ENCODE measurements around the gene PMPCA.
A peak's percentile ranks its signal among the peaks of the same experiment; 100 is the strongest.

Gene PMPCA

DNA sequence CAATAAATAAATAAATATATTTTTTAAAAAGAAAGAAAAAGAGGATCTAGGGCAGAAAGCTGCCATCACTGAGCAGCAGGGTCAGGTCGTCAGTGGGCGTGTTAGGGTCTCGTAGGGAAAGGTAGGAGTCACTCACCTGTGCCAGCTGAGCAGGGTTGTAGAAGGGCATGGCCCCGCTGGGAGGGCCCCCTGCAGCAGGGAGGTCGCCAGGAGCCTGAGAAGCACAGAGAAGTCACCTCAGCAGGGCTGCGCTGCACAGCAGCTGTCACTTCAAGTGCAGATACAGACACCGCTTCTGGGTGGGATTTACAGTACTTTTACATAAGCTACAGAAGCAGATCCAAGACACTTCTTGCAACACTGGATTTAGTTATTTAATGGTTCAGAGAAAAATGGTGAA is 33.2 kb downstream of the PMPCA start:
- peaks cover 60 to 80% (median 73%) of the 10 kb centered on the region in 11 experiments for H3K36me3 ChIP-seq
- peaks cover 58 to 97% (median 92%) of the 10 kb centered on the region in 11 experiments for H4K20me1 ChIP-seq
- no peak for TF ChIP-seq Cebpa-rat (IDR thresholded peaks at IDR 0.05)
- H3K9ac ChIP-seq: no peak overlapping the region
- no peaks in the 10 kb centered on the region for H3K9me3 ChIP-seq (replicated peaks in 1 of 11)
- no peak overlapping the region for H3K4me3 ChIP-seq
- peaks cover 33 to 82% (median 79%) of the 10 kb centered on the region in 10 experiments for H3K4me1 ChIP-seq
- H3K27me3 ChIP-seq: no peaks in the 10 kb centered on the region
- peak overlapping the region in 7 of 11 experiments; percentile 6 to 100 (median 99); a peak in 7 of 22 replicates for H3K4me2 ChIP-seq
- H3K27ac ChIP-seq: no peak overlapping the region

DNA sequence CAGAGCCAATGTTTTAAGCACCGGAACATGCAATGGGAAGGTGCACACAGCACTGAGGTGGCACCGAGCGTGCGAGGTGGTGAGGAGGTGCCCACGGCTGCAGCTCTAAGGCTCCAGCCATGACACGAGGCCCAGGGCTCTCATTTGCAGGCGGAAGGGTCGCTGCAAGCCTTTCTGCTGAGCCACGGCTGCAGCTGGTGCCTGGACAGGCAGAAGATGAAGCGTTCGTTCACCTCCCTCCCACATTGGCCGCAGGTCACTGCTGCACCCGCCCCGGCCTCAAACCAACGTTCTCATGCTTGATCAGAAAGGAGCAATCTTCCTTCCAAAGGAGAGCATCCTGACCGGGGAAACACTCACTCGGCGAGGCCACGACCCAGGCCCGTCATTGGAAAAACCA is 33.6 kb downstream of the PMPCA start:
- peaks cover 64 to 84% (median 77%) of the 10 kb centered on the region in 11 experiments for H3K36me3 ChIP-seq
- H3K9ac ChIP-seq: no peak overlapping the region
- H3K9me3 ChIP-seq (replicated peaks in 1 of 11): no peaks in the 10 kb centered on the region
- no peaks in the 10 kb centered on the region for H3K27me3 ChIP-seq
- H4K20me1 ChIP-seq: peaks cover 62 to 97% (median 92%) of the 10 kb centered on the region in 11 experiments
- H3K4me2 ChIP-seq: peak overlapping the region in 6 of 11 experiments; percentile 6 to 99 (median 98); a peak in 4 of 22 replicates
- H3K4me1 ChIP-seq: peaks cover 33 to 87% (median 83%) of the 10 kb centered on the region in 10 experiments
- no peak overlapping the region for H3K27ac ChIP-seq
- no peak for TF ChIP-seq Cebpa-rat (IDR thresholded peaks at IDR 0.05)
- no peak overlapping the region for H3K4me3 ChIP-seq

DNA sequence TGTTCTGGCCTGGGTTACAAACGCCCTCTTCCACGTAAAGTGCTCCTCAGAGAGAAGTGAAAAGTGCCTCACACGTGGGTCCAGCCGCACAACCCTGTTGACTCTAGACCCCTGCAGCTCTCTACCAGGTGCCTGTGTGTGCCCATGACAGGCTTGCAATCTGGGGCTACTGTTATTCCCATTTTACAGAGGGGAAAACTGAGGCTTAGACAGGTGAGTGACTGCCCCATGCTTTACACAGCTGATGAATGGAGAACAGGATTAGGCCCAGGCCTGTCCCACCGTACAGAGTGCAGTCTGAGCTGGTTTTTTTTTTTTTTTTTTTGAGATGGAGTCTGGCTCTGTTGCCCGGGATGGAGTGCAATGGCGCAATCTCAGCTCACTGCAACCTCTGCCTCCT is 35.3 kb downstream of the PMPCA start:
- Histone ChIP-seq H3K4me2 (peak overlapping the region in 5 of 11 experiments; percentile 77 to 92 (median 89); a peak in 10 of 22 replicates), H3K9me3 (replicated peaks in 1 of 11) (no peaks in the 10 kb centered on the region), H3K9ac (peak overlapping the region in 1 of 11 experiments; percentile 5; a peak in 1 of 22 replicates), H3K4me3 (no peak overlapping the region), H4K20me1 (peaks cover 70 to 100% (median 99%) of the 10 kb centered on the region in 11 experiments), H3K4me1 (peaks cover 23 to 91% (median 86%) of the 10 kb centered on the region in 10 experiments), H3K27ac (no peak overlapping the region), H3K36me3 (peaks cover 80 to 98% (median 93%) of the 10 kb centered on the region in 11 experiments), H3K27me3 (no peaks in the 10 kb centered on the region)
- TF ChIP-seq Cebpa-rat (IDR thresholded peaks at IDR 0.05): no peak

DNA sequence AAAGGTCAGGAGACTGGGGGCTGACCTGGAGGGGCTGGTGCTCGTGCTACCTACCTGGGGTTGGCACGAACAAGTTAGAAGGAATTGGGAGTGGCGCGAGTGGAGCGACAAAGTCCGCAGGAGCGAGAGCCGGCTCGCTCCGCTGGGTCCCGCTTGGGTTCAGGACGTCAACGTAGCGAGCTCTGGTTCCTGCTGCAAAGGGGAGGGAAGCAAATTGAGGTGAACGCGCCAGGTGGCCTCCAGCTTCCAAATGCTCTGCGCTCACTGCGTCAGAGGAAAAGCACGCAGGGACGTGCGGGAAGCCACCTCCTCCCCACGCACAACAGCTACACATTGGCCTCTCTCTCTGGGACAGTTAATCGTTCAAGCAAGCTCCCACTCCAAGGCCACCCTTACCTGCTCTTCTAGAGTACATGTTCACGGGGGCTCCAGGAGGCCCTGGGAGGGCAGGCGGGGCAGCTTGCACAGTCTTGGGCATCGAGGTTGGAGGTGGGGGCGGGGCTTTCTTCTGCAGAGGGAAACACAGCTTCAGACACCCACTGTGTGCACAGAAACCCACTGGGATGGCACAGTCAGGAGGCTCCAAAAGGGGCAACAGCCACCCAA is 36.8 kb downstream of the PMPCA start:
- Histone ChIP-seq H4K20me1 (peaks cover 70 to 100% (median 99%) of the 10 kb centered on the region in 11 experiments), H3K4me1 (peaks cover 17 to 91% (median 86%) of the 10 kb centered on the region in 10 experiments), H3K36me3 (peaks cover 83 to 100% (median 95%) of the 10 kb centered on the region in 11 experiments), H3K9me3 (replicated peaks in 1 of 11) (no peaks in the 10 kb centered on the region), H3K4me3 (peak overlapping the region in 6 of 10 experiments; percentile 2 to 36 (median 6); a peak in 5 of 20 replicates), H3K4me2 (peak overlapping the region; percentile 23 to 93 (median 80); a peak in 20 of 22 replicates), H3K9ac (peak overlapping the region in 6 of 11 experiments; percentile 21 to 50 (median 28); a peak in 10 of 22 replicates), H3K27ac (peak overlapping the region in 2 of 11 experiments; percentile 7 to 21; a peak in 4 of 22 replicates), H3K27me3 (no peaks in the 10 kb centered on the region)
- no peak for TF ChIP-seq Cebpa-rat (IDR thresholded peaks at IDR 0.05)

DNA sequence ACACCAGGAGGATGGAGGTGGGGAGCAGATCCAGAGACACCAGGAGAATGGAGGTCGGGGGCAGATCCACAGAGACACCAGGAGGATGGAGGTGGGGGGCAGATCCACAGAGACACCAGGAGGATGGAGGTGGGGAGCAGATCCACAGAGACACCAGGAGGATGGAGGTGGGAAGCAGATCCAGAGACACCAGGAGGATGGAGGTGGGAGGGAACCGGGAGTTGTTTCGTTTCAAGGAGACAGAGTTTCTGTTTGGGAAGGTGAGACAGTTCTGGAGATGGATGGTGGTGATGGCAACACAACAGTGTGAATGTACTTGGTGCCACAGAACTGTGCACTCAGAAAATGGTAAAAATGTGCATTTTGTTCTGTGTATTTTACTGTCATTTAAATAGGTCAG is 38.2 kb downstream of the PMPCA start:
- Histone ChIP-seq H3K4me2 (peak overlapping the region in 10 of 11 experiments; percentile 48 to 93 (median 82); a peak in 16 of 22 replicates), H3K27me3 (no peaks in the 10 kb centered on the region), H3K9me3 (replicated peaks in 1 of 11) (no peaks in the 10 kb centered on the region), H4K20me1 (peaks cover 71 to 100% (median 98%) of the 10 kb centered on the region in 11 experiments), H3K36me3 (peaks cover 85 to 100% (median 95%) of the 10 kb centered on the region in 11 experiments), H3K9ac (peak overlapping the region in 1 of 11 experiments; percentile 4; a peak in 2 of 22 replicates), H3K4me3 (no peak overlapping the region), H3K4me1 (peaks cover 9 to 90% (median 86%) of the 10 kb centered on the region in 10 experiments), H3K27ac (no peak overlapping the region)
- no peak for TF ChIP-seq Cebpa-rat (IDR thresholded peaks at IDR 0.05)

DNA sequence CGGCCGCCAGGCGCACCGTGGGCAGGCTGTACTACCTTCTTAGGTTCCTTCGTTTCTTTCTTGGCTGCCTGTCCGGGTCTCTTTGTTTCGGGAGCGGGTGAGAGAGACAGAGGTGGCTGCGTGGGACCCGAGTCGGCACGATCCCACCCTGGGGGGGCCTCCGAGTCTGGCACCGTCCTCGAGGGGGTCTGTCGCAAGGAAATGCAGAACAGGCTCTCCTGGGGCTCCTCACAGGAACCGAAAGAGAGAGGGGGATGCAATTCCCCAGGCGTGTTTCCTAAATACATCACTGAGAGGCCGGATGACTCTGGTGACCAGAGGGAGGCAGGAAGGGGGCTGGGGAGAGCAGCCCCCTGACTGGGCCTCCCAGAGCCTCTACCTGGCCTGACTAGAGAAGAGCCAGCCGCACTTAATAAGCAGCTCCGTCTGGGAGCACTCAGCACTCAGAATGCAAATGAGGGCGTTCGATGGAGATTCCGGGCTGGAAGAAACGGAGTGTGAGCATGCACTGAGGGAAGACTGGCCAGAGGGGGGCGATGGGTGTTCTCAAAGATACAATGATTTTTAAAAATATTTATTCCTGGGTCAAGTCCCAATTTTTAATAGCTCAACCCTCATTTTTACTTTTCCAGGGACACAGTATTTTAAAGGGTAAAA is 40.9 kb downstream of the PMPCA start:
- no peaks in the 10 kb centered on the region for H3K9me3 ChIP-seq (replicated peaks in 1 of 11)
- H3K4me3 ChIP-seq: peak overlapping the region in 6 of 10 experiments; percentile 4 to 47 (median 33); a peak in 9 of 20 replicates
- peak overlapping the region in 9 of 11 experiments; percentile 4 to 64 (median 45); a peak in 14 of 22 replicates for H3K9ac ChIP-seq
- no peaks in the 10 kb centered on the region for H3K27me3 ChIP-seq
- H4K20me1 ChIP-seq: peaks cover 75 to 100% (median 99%) of the 10 kb centered on the region in 11 experiments
- H3K27ac ChIP-seq: peak overlapping the region in 8 of 11 experiments; percentile 3 to 57 (median 20); a peak in 10 of 22 replicates
- H3K36me3 ChIP-seq: peaks cover 84 to 100% (median 95%) of the 10 kb centered on the region in 11 experiments
- peaks cover 19 to 96% (median 93%) of the 10 kb centered on the region in 10 experiments for H3K4me1 ChIP-seq
- H3K4me2 ChIP-seq: peak overlapping the region; percentile 31 to 96 (median 88); a peak in 21 of 22 replicates
- peak in 3 of 11 experiments; percentile 49 to 51 (median 50); a peak in 4 of 22 replicates for TF ChIP-seq Cebpa-rat (IDR thresholded peaks at IDR 0.05)

DNA sequence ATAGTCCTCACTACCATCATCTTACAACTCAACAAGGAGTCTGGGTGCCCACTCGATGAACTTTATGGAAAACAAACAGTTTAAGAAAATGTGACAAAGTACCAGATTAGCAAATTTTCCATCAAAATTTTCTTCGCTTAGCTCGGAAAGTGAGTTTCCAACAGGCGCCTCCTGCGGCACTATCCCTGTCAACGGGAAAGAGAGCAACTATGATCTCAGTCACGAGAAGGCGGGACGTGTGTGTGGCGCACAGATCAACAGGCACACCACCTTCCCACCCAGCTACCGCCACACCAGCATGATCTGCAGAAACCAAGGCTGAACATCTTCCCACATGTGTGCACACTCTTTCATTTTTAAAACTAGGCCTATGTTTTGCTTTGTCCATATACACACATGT is 42.9 kb downstream of the PMPCA start:
- 0 out of 22 replicates have a peak overlapping the region, but pooled peaks of 1 of the 11 experiments have one; percentile 72 for H3K9ac ChIP-seq
- no peak overlapping the region for H3K4me3 ChIP-seq
- H3K4me2 ChIP-seq: peak overlapping the region in 8 of 11 experiments; percentile 82 to 94 (median 87); a peak in 15 of 22 replicates
- peaks cover 66 to 100% (median 97%) of the 10 kb centered on the region in 11 experiments for H4K20me1 ChIP-seq
- H3K27ac ChIP-seq: no peak overlapping the region
- H3K36me3 ChIP-seq: peaks cover 86 to 100% (median 95%) of the 10 kb centered on the region in 11 experiments
- TF ChIP-seq Cebpa-rat (IDR thresholded peaks at IDR 0.05): no peak
- no peaks in the 10 kb centered on the region for H3K27me3 ChIP-seq
- H3K9me3 ChIP-seq (replicated peaks in 1 of 11): no peaks in the 10 kb centered on the region
- peaks cover 19 to 77% (median 74%) of the 10 kb centered on the region in 10 experiments for H3K4me1 ChIP-seq

DNA sequence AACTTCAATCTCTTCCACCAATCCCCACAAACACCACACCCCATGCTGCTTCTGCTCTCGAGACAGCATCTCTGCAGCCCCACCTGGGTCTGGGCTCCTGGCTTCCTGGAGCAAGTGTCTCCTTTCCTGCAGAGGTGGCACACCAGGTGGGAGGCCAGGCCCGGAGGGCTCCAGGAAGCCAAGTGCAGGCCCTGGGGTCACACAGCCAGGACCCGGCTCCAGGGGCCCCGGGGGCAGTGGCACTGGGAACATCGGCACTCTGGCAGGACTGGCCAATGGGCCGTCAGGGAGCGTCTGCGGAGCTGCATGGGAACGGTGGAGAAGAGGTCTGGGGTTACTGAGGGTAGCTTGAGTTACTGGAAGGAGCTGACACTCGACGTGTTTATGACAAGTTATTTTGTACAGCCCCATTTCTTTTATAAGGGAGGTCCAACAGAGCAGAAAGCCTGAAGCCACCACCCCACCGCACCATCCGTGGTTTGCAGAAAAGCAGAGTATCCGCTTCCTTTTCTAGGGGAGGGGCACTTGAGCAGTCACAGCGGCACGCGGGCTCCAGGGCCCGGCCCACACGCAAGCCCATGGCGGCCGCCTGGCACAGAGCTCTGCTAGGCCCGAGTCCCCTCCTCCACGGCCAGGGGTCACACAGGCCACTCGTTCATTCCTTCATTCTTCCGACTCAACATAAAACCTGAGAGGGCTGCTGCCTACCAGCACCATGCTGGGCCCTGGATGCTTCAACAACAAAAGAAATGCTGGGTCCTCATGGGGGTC is 43.8 kb downstream of the PMPCA start:
- Histone ChIP-seq H3K4me2 (peak overlapping the region; percentile 16 to 94 (median 85)), H3K4me1 (peaks cover 19 to 68% (median 65%) of the 10 kb centered on the region in 10 experiments), H3K9ac (peak overlapping the region in 10 of 11 experiments; percentile 13 to 72 (median 52); a peak in 16 of 22 replicates), H3K27me3 (no peaks in the 10 kb centered on the region), H3K9me3 (replicated peaks in 1 of 11) (no peaks in the 10 kb centered on the region), H3K4me3 (no peak overlapping the region), H3K36me3 (peaks cover 86 to 100% (median 95%) of the 10 kb centered on the region in 11 experiments), H4K20me1 (peaks cover 57 to 100% (median 88%) of the 10 kb centered on the region in 11 experiments), H3K27ac (peak overlapping the region in 8 of 11 experiments; percentile 37 to 69 (median 50); a peak in 15 of 22 replicates)
- TF ChIP-seq Cebpa-rat (IDR thresholded peaks at IDR 0.05): no peak

Measured in BLaER1 treated with 17β-estradiol and CSF1 and Interleukin-3, amounts not matched to agents 10 nM and 100 nM (cell line).